A673 (cell line): ENCODE data around the gene TRERF1.

ENCODE experiments used
- CTCF ChIP-seq: fragments of 300-800, 200-600 bp; sonication (generic); conservative IDR thresholded peaks from 2 replicates; pipeline ENCODE4 v1.5.1; 2017; ENCODE audit warnings: low read depth, mild to moderate bottlenecking, antibody characterized with exemption, low read length, moderate library complexity, mixed read lengths
- EZH2 ChIP-seq: fragments of 200-600 bp; sonication (generic); IDR thresholded peaks from 2 replicates; pipeline ENCODE4 v1.6.1; 2017; ENCODE audit warnings: borderline replicate concordance, low read depth, mild to moderate bottlenecking, mixed read lengths, antibody characterized with exemption, low read length; ENCODE audit not compliant: poor library complexity, severe bottlenecking

- TF ChIP-seq EZH2 (no peak), CTCF (no peak)
Measured at GRCh38 chr6:42279966-42280629, 171.6 kb downstream of the TRERF1 start.
